IPS-20b (cell line): Measurements from ENCODE around the gene CHIT1.

Source experiments
- H3K27ac ChIP-seq: one replicate; pipeline ENCODE4 v1.5.1; 2013; ENCODE audit warnings: low read length
- H3K27me3 ChIP-seq: 2 replicates; pipeline ENCODE4 v1.6.1; 2013; ENCODE audit warnings: mild to moderate bottlenecking, low read length, inconsistent platforms; ENCODE audit not compliant: insufficient read depth
- H3K36me3 ChIP-seq: 2 replicates; pipeline ENCODE4 v1.6.1; 2013; ENCODE audit warnings: low read depth, mild to moderate bottlenecking, inconsistent platforms, low read length, moderate library complexity; ENCODE audit not compliant: insufficient read depth
- H3K4me1 ChIP-seq: 2 replicates; pipeline ENCODE4 v1.6.1; 2013; ENCODE audit warnings: mild to moderate bottlenecking, control low read depth, inconsistent platforms, low read length, moderate library complexity; ENCODE audit not compliant: insufficient read depth
- H3K4me3 ChIP-seq: 2 replicates; pipeline ENCODE4 v1.5.1; 2013; ENCODE audit warnings: mild to moderate bottlenecking, low read length, inconsistent platforms
- H3K9ac ChIP-seq: 2 replicates; pipeline ENCODE4 v1.6.1; 2013; ENCODE audit warnings: low read depth, mild to moderate bottlenecking, inconsistent platforms, low read length, moderate library complexity
- H3K9me3 ChIP-seq: 2 replicates; pipeline ENCODE4 v1.6.1; 2013; ENCODE audit warnings: mild to moderate bottlenecking, low read depth, low read length, inconsistent platforms; ENCODE audit not compliant: insufficient read depth

CHIT1 gene

DNA sequence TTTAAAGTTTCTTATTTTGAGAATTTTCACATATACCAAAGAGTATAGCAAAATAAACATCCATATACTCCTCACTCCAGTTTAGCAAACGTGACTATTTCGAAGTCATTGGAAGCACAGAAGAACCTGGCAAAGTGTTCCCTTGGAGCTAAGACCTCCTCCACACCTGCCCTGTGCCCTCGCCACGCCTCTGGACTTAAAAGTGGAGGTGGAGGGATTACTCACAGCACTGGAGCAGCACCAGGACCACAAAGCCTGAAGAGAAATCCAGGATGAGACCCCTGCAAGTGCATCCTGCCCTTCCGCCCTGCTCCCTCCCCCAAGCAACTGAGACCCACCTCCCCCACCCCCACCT lies 43.4 kb downstream of the CHIT1 start:
- Histone ChIP-seq H3K4me1 (peaks cover 21% of the 10 kb centered on the region), H3K27ac (no peak overlapping the region), H3K4me3 (no peak overlapping the region), H3K27me3 (no peaks in the 10 kb centered on the region), H3K9ac (no peak overlapping the region), H3K36me3 (no peaks in the 10 kb centered on the region), H3K9me3 (no peaks in the 10 kb centered on the region)

DNA sequence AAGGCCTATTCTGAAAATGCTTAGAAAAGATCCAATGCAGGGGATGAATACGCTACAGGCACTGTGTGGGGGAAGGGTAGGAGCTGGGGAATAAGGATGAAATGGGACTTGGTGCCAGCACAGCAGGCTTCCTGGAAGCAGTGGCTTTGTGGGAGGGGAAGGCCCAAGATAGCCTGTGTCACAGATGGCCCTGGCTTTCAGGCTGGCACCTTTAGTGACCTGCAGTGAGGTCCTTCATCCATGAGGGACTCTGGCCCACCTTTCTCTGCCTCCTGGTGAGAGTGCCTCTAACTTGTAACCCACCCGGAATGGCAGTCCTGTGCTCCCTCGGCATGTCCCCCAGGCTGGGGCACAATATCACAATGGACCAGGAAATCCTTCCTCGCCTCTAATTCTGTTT lies 43.9 kb downstream of the CHIT1 start:
- no peaks in the 10 kb centered on the region for H3K36me3 ChIP-seq
- H3K9ac ChIP-seq, result no peak overlapping the region
- H3K4me1 ChIP-seq, result peaks cover 21% of the 10 kb centered on the region
- H3K27ac ChIP-seq, result no peak overlapping the region
- H3K4me3 ChIP-seq, result no peak overlapping the region
- H3K27me3 ChIP-seq, result no peaks in the 10 kb centered on the region
- H3K9me3 ChIP-seq, result no peaks in the 10 kb centered on the region

DNA sequence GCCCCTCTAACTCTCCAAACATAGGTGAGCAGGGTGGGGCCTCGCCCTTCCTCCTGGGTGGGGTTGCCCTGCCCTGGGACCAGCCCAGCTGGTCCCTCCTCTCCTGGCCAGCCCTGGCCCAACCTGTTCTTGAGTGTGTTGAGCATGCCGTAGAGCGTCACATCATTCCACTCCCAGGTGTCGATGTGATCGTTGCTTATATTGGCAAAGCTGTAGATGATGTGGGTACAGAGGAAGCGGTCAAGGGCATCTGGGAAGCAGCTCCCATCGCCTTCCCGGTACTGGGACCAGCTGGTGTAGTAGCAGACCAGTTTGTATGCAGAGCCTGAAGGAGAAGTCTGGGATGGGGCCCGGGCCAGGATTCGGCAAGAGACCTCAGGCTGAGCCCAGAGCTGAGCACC lies 44.4 kb downstream of the CHIT1 start:
- Histone ChIP-seq H3K36me3 (no peaks in the 10 kb centered on the region), H3K9me3 (no peaks in the 10 kb centered on the region), H3K9ac (no peak overlapping the region), H3K4me3 (no peak overlapping the region), H3K4me1 (peaks cover 21% of the 10 kb centered on the region), H3K27ac (no peak overlapping the region), H3K27me3 (no peaks in the 10 kb centered on the region; the same call in 1 of the 2 replicates)

DNA sequence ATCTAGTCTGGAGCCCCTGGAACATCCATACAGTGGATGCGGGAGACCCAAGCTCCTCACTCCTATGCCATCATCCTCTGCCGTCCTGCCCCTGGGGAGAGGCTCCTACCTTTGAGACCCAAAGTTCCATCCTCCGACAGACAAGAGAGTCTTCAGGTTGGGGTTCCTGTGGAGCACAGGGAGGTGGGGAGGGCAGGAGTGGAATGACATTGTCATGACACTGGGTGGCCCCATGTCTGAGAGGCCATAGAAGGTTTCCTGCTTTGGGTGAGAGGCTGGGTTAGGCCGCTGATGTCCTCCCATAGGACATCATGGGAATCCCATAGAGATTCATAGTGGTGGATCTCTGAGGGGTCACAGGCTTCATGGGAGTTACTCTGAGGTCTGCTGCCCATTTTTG lies 45.0 kb downstream of the CHIT1 start:
- no peak overlapping the region for H3K27ac ChIP-seq
- H3K27me3 ChIP-seq, result no peaks in the 10 kb centered on the region; the same call in 1 of the 2 replicates
- no peak overlapping the region for H3K4me3 ChIP-seq
- H3K9me3 ChIP-seq, result no peaks in the 10 kb centered on the region
- H3K4me1 ChIP-seq, result peaks cover 21% of the 10 kb centered on the region
- H3K36me3 ChIP-seq, result no peaks in the 10 kb centered on the region
- H3K9ac ChIP-seq, result no peak overlapping the region

DNA sequence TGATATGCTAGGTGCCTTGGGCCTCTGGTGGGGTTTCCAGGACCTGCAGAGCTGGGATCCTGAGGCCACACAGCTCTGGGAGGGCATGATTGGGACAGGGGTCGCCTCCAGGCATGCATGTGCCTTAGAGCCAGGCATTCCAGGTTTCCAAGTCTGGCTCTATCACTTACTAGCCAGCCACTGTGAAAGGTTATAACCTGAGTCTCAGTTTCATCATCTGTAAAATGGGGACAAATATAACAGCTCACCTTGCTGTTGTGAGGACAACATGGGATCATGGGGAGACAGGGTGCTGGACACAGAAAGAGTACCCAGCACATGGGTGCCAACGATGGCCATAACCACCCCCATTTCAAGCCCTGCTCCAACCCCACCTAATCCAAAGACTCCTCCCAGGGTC lies 45.6 kb downstream of the CHIT1 start:
- no peaks in the 10 kb centered on the region for H3K9me3 ChIP-seq
- no peaks in the 10 kb centered on the region; the same call in 1 of the 2 replicates for H3K27me3 ChIP-seq
- no peaks in the 10 kb centered on the region for H3K36me3 ChIP-seq
- H3K4me3 ChIP-seq, result no peak overlapping the region
- no peak overlapping the region for H3K27ac ChIP-seq
- H3K9ac ChIP-seq, result no peak overlapping the region
- H3K4me1 ChIP-seq, result peaks cover 21% of the 10 kb centered on the region

DNA sequence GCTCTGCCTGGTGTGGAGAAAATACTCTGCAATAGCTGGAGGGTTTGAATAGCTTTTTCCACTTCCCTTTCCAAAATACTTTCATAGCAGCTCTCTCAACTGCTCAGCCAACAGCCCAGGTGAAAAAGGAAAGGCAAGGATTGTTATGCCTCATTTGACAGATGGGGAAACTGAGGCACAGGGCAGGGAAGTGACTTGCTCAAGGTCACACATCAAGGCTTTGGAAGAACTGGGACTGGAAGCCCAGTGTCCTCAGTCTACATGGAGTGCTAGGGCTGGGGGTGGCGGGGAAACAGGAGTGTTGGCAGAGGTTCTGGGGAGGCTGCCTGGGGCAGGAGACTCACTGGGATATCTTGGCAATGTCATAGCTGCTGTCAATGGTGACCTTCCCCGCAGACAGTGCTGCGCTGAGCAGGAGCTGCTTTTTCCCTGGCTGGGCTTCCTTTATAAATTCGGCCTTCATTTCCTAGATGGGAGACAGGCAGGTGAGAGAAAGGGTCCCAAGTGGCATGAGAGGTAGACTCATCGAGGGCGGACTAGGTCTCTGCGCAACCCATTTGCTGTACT lies 47.0 kb downstream of the CHIT1 start:
- Histone ChIP-seq H3K27me3 (no peaks in the 10 kb centered on the region; the same call in 1 of the 2 replicates), H3K4me1 (peaks cover 23% of the 10 kb centered on the region), H3K36me3 (no peaks in the 10 kb centered on the region), H3K9me3 (no peaks in the 10 kb centered on the region), H3K4me3 (no peak overlapping the region), H3K27ac (no peak overlapping the region), H3K9ac (no peak overlapping the region)

DNA sequence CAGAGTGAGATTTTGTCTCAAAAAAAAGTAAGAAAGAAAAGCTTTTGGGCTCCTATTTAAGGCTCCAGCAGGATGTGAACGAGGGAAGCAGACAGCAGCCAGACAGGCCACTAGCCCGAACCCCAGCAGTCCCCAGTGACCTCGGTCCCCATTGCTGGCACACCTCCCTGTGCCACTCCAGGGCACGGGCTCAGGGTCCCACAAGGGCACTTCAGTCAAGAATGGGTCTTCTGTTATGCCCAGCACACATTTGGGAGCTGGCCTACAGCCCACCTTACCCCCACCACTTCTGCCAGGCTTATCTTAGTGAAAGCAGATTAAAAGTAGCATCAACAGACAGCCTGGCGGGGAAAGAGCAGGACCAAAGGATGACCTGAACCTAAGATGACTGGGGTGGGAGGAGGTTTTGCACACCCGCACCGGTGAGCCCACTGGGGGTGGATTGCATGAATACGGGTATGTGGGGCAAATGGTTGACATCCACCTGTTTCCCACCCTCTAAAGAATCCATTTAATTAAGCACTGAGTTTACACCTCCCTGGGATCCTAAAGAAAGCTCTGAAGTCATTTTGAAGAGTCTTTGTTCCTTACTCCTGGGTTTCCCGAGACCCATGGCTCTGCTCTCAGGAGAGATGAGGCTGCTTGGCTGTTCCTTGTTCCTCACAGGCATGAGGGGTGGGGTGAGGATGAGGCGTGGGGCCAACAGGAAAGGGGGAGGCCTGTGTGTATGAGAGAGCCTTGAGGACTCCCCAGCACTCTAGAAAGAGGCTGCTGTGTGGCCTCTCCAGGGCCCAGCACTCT lies 47.7 kb downstream of the CHIT1 start:
- Histone ChIP-seq H3K27me3 (no peaks in the 10 kb centered on the region; the same call in 1 of the 2 replicates), H3K27ac (no peak overlapping the region), H3K9me3 (no peaks in the 10 kb centered on the region), H3K36me3 (no peaks in the 10 kb centered on the region), H3K9ac (no peak overlapping the region), H3K4me1 (peaks cover 18% of the 10 kb centered on the region), H3K4me3 (no peak overlapping the region)

DNA sequence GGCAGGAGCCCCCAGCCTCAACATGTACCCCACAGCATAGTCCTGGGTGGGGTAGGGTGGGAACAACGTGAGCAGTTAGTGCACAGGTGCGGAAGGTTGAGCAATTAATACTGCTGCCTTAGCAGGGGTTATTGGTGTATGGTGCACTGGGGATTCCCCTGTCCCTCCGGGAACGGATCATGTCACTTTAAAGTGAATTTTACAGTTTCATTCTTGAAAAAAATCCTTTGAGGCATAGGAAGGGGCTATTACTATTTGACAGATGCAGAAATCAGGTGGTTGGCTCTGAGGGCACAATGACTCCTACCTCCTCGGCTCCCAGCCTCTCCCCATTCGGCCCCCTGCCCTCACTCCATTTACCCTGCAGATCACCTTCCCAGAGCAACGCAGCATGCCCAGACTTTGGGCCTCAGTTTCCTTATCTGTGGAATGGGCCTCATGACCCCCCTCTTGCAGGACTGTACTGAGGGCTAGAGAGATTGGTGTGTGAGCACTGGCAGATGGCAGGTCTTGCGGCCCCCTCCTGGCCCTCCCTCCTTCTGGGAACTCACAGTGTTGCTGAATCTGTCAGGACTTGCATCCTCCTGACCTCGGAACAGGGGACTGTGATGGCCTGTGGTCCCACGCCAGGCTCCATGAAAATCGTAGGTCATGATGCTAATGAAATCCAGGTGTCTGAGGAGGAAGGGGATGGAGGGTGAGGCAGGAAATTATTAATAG lies 48.7 kb downstream of the CHIT1 start:
- Histone ChIP-seq H3K9me3 (no peaks in the 10 kb centered on the region), H3K27me3 (no peaks in the 10 kb centered on the region; the same call in 1 of the 2 replicates), H3K4me1 (peaks cover 8% of the 10 kb centered on the region; the same call in 1 of the 2 replicates), H3K9ac (no peak overlapping the region), H3K36me3 (no peaks in the 10 kb centered on the region), H3K4me3 (no peak overlapping the region), H3K27ac (no peak overlapping the region)

DNA sequence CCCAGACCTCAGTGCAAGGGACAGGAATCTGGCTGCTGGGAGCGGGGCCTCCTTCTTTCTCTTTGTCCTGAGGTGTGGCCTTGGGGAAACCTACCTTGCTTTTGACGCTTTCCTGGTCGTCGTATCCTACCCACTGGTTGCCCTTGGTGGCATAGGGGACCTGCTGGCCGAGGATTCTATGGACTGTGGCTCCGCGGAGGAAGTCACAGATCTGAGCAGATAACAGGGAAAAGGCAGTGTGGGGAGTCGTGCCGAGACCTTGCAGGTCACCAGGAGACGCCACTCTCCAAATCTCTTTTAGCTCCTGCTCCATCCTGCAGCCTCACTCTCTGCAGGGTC lies 49.8 kb downstream of the CHIT1 start:
- H3K27me3 ChIP-seq, result no peaks in the 10 kb centered on the region; the same call in 1 of the 2 replicates
- no peak overlapping the region for H3K4me3 ChIP-seq
- H3K9ac ChIP-seq, result no peak overlapping the region
- no peaks in the 10 kb centered on the region for H3K36me3 ChIP-seq
- peaks cover 5% of the 10 kb centered on the region; the same call in 1 of the 2 replicates for H3K4me1 ChIP-seq
- H3K27ac ChIP-seq, result no peak overlapping the region
- no peaks in the 10 kb centered on the region for H3K9me3 ChIP-seq

DNA sequence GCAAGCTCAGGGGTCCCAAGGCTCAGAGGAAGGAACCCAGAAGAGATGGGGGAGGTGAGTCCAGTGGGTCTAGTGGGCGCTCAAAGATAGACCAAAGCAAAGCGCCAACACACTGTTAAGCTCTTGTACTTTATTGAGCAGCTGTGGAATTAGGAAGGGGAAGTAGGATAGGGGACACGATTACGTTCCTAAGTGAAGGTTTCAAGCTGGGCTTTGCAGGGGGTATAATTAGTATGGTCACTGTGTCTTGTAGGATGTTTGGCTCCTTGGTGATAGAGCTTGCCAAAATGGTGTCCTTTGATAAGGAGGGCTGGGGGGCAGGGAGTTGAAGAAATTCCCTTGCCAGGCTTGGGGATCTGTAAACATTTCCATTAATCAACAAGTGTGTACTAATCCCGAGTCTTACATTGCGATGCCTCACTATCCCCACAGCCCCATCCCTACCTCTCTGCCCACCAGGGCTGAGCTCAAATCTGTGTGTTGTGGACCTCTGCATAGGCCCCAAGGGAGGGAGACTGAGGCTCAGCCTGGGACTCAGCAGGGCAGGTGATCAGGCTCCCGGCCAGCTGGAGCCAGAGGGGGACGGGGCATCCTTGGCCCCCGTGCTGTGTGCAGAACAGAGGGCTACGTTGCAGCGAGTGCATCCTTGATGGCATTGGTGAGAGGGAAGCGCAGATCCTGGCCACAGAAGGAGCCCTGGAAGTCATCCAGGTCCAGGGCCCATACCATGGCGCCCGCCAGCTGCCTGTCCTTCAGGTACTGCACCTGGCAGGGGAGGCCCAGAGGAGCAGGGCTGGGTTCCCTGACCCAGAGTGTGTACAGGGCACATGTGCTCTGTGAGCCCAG lies 50.4 kb downstream of the CHIT1 start:
- H3K4me3 ChIP-seq, result no peak overlapping the region
- no peaks in the 10 kb centered on the region; the same call in 1 of the 2 replicates for H3K27me3 ChIP-seq
- H3K9ac ChIP-seq, result no peak overlapping the region
- no peaks in the 10 kb centered on the region for H3K36me3 ChIP-seq
- H3K9me3 ChIP-seq, result no peaks in the 10 kb centered on the region
- H3K27ac ChIP-seq, result no peak overlapping the region
- H3K4me1 ChIP-seq, result peaks cover 5% of the 10 kb centered on the region; the same call in 1 of the 2 replicates

DNA sequence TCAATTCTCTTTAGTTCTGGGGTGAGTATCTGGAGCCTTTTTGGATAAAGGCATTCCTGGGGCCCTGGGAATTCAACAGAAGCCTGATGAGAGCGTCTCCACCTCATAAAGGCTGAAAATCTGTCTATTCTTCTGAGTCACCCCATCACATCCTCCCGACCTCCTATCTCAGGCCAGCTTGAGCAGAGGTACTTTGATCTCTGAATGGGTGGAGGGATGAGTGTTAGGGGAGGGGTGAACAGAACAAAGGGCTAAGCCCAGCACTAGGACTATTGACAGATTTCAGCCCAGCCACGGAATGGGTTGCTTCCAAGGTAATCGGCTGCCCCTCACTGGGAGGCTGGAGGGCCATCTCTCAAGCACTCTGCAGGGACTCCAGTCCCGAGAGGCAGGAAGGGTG lies 51.4 kb downstream of the CHIT1 start:
- Histone ChIP-seq H3K9ac (no peak overlapping the region), H3K4me1 (peaks cover 5% of the 10 kb centered on the region; the same call in 1 of the 2 replicates), H3K4me3 (no peak overlapping the region)

More for the DNA sequence above, 51.4 kb downstream of the CHIT1 start:
- Histone ChIP-seq H3K36me3 (no peaks in the 10 kb centered on the region), H3K27me3 (no peaks in the 10 kb centered on the region; the same call in 1 of the 2 replicates), H3K9me3 (no peaks in the 10 kb centered on the region), H3K27ac (no peak overlapping the region)
